GM12873 (cell line): Measurements from ENCODE around the gene UBALD1.

Experiments
- TF ChIP-seq, protein P1 (sequence below): IDR thresholded peaks from 2 replicates; pipeline ENCODE4 v1.5.1; 2012; ENCODE audit warnings: low read depth, mild to moderate bottlenecking, moderate library complexity, low read length, control low read depth; ENCODE audit not compliant: insufficient read depth; ENCODE audit errors: missing control alignments

Gene UBALD1

DNA sequence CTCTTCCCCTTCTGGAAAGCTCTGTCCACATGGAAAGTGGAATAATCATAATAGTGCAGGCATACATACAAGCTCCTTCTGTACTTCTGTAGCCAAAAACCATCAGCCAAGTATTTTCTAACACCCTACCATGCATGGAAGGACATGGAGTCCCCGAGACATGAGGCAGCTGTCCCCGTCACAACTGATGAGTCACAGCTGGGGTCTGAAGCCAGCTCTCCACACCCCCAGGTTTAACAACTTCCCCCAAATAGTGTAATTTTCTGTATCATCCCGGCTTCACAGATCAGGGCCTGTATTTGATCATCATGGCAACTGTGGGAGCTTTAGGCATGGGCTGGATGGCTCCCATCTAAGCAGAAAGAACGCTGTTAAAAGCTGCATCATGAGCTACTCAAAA is 42.0 kb downstream of the UBALD1 start:
- TF ChIP-seq, protein P1, sequence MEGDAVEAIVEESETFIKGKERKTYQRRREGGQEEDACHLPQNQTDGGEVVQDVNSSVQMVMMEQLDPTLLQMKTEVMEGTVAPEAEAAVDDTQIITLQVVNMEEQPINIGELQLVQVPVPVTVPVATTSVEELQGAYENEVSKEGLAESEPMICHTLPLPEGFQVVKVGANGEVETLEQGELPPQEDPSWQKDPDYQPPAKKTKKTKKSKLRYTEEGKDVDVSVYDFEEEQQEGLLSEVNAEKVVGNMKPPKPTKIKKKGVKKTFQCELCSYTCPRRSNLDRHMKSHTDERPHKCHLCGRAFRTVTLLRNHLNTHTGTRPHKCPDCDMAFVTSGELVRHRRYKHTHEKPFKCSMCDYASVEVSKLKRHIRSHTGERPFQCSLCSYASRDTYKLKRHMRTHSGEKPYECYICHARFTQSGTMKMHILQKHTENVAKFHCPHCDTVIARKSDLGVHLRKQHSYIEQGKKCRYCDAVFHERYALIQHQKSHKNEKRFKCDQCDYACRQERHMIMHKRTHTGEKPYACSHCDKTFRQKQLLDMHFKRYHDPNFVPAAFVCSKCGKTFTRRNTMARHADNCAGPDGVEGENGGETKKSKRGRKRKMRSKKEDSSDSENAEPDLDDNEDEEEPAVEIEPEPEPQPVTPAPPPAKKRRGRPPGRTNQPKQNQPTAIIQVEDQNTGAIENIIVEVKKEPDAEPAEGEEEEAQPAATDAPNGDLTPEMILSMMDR, result no peak

DNA sequence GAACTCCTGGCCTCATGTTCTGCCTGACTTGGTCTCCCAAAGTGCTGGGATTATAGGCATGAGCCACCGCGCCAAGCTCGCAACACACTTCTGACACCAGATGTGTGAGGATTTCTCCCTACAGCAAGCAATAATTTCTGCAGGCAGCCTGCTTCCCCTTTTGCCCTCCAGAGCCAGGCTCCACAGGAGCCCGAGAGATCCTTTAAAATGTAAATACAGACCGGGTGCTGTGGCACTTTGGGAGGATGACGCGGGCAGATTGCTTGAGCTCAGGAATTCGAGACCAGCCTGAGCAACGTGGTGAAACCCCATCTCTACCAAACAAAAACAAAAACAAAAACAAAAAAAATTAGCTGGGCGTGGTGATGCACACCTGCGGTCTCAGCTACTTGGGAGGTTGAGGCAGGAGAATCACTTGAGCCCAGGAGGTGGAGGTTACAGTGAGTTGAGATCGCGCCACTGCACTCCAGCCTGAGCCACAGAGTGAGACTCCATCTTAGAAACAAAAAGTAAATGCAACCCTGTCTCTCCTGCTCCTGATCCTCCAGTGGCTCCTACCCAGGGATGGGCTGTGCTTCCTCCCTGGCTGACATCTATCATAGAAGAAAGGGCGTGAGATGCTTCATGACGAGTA is 43.9 kb downstream of the UBALD1 start:
- TF ChIP-seq, protein P1, result no peak

DNA sequence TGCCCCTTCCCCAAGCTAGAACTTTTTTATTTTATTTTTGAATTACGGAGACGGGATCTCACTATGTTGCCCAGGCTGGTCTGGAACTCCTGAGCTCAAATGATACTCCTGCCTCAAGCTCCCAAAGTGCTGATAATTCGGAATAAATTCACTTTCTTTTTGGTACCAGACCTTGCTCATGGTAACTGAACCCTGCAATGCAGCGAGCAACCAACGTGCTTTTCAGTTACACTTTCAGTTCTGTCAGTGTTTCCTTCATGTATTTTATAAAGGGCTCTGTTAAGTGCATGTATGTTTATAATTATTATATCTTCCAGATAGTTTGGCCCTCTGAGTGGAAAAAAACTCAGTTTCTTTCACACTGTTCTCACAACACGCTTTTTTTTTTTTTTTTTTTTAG is 44.6 kb downstream of the UBALD1 start:
- TF ChIP-seq, protein P1, result no peak

DNA sequence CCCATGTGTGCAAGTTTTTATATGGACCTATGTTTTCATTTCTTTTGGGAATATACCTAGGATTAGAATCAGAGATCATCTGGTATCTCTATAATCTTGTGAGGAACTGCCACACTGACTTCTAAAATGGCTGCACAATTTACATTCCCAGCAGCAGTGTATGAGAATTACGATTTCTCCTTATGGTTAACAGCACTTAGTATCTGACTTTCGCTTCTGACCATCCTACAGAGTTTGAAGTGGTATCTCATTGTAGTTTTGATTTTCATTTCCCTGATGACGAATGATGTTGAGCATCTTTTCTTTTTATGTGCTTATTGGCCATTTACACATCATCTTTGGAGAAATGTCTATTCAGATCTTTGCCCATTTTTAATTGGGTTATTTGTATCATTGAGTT is 48.5 kb downstream of the UBALD1 start:
- TF ChIP-seq, protein P1, result no peak

DNA sequence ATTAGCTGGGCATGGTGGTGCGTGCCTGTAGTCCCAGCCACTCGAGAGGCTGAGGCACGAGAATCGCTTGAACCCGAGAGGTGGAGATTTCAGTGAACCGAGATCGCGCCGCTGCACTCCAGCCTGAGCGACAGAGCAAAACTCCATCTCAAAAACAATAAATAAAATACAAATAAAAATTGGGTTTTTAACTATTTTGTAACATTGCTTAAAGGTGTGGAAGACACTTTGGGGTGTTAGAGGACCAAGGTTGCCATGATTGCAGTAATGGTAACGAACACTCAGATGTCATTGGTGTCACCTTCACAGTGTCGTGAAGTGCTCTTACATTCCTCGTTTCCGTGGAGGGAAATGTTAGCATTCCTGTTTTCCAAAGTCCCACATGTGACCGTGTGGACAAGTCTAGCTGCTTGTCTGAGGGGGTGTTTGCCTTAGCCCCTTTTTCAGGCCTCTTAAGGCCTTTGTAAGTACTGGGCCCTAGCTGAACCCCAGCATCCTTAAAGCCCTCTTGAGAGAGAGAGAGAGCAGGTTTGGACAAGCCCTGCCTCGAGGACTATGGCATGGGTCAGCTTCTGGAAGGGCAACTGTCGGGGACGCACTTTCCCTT is 49.9 kb downstream of the UBALD1 start:
- TF ChIP-seq, protein P1, result no peak

DNA sequence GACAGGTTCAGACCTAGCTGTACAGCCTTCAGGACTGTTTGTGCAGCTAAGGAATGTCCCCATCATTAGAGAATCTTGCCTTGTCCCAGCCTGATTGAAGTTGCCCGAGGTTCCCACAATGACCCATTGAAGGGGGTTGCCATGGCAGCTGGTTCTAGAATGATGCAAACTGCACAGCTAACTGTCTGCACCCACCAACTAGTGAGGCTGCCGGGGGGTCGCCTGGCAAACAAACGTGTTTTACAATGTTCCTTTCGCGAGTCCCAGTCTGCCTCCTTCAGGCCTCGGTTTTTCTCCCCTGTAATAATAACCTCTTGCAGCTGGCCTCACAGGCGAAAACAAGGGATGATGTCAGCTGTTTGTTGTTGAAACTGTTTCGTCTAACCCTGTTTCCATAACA is 53.1 kb downstream of the UBALD1 start:
- TF ChIP-seq, protein P1, result no peak
